SH-SY5Y (cell line): ENCODE measurements around the gene ESRP2.

Experiments
- GATA2 ChIP-seq: IDR thresholded peaks from 2 replicates; pipeline ENCODE4 v1.6.1; 2011; ENCODE audit warnings: mild to moderate bottlenecking, low read depth, low read length
- GATA3 ChIP-seq: IDR thresholded peaks from 2 replicates; pipeline ENCODE4 v1.6.1; 2011; ENCODE audit warnings: low read depth, mild to moderate bottlenecking, low read length, moderate library complexity

GRCh38 chr16:68267612-68268405 is 31.9 kb upstream of the ESRP2 start:
- TF ChIP-seq GATA3 (no peak), GATA2 (no peak)
